HUES6 (cell line): ENCODE results near the gene AARS2.
"Not testable (repeated sequence)": the region's sequence is repeated elsewhere in the genome, so short reads cannot be mapped to it uniquely, and the experiment has no call there.

Experiments
- H3K27ac ChIP-seq: 2 replicates; pipeline ENCODE4 v1.7.0; 2013; ENCODE audit warnings: low read depth, mild to moderate bottlenecking, low read length, inconsistent platforms
- H3K27me3 ChIP-seq: 2 replicates; pipeline ENCODE4 v1.6.1; 2013; ENCODE audit warnings: low read length; ENCODE audit not compliant: control insufficient read depth, insufficient read depth
- H3K36me3 ChIP-seq: 2 replicates; pipeline ENCODE4 v1.6.1; 2013; ENCODE audit warnings: low read length; ENCODE audit not compliant: control insufficient read depth, insufficient read depth
- H3K4me1 ChIP-seq: 2 replicates; pipeline ENCODE4 v1.6.1; 2013; ENCODE audit warnings: low read length; ENCODE audit not compliant: control insufficient read depth, insufficient read depth
- H3K4me3 ChIP-seq: 2 replicates; pipeline ENCODE4 v1.5.1; 2013; ENCODE audit warnings: low read depth, low read length
- H3K9ac ChIP-seq: one replicate; pipeline ENCODE4 v1.6.1; 2013; ENCODE audit warnings: mild to moderate bottlenecking, low read length
- H3K9me3 ChIP-seq: 2 replicates; pipeline ENCODE4 v1.6.1; 2013; ENCODE audit warnings: low read depth, low read length; ENCODE audit not compliant: control insufficient read depth, insufficient read depth

AARS2 gene

GRCh38 chr6:44312901-44313788 is at the start of gene AARS2:
Gene AARS2, minus strand, starts transcription at chr6:44313347. Its CDS starts 24 bp downstream, at chr6:44313323.
- peak within 1 kb of the TSS; percentile 92 for H3K9ac ChIP-seq
- peak within 1 kb of the TSS; percentile 78 for H3K27ac ChIP-seq
- no peaks in the 10 kb centered on the region for H3K27me3 ChIP-seq
- H3K4me3 ChIP-seq: peak within 1 kb of the TSS; percentile 79
- peaks cover 37% of the 10 kb centered on the region for H3K36me3 ChIP-seq
- peaks cover 4% of the 10 kb centered on the region; the same call in 1 of the 2 replicates for H3K4me1 ChIP-seq
- H3K9me3 ChIP-seq: no peaks in the 10 kb centered on the region

DNA sequence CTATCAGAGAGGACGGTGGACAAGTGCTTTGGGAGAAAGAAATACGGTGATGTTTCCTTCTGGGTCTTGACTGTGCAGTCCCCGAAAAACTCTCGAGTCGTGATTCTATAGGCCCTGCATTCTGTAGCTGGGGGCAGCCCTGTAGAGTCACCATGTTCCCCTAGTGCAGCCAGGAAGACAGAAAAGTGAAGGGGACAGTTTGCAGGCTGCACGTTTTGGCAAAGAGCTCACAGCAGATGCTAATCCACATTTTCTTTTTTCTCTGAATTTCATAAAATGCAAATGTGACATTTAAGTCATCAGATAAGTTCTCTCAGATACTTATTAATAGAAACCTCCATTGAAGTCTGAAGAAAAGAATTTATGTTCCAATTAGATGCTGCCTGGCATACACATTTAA is 48.8 kb upstream of the AARS2 start:
- no peak overlapping the region for H3K4me3 ChIP-seq
- no peak overlapping the region for H3K27ac ChIP-seq
- no peaks in the 10 kb centered on the region for H3K4me1 ChIP-seq
- no peaks in the 10 kb centered on the region for H3K27me3 ChIP-seq
- no peaks in the 10 kb centered on the region for H3K9me3 ChIP-seq
- H3K36me3 ChIP-seq: no peaks in the 10 kb centered on the region
- no peak overlapping the region for H3K9ac ChIP-seq

- no peaks in the 10 kb centered on the region for H3K36me3 ChIP-seq
- H3K9me3 ChIP-seq: peaks cover 4% of the 10 kb centered on the region; the same call in 1 of the 2 replicates
- no peaks in the 10 kb centered on the region for H3K4me1 ChIP-seq
- no peak overlapping the region for H3K9ac ChIP-seq
- H3K4me3 ChIP-seq: no peak overlapping the region
- H3K27me3 ChIP-seq: no peaks in the 10 kb centered on the region; the same call in 1 of the 2 replicates
- no peak overlapping the region for H3K27ac ChIP-seq
Observed at GRCh38 chr6:44359973-44360372, 46.8 kb upstream of the AARS2 start.

- H3K9me3 ChIP-seq: peaks cover 4% of the 10 kb centered on the region; the same call in 1 of the 2 replicates
- no peak overlapping the region for H3K27ac ChIP-seq
- H3K4me3 ChIP-seq: no peak overlapping the region
- H3K27me3 ChIP-seq: no peaks in the 10 kb centered on the region; the same call in 1 of the 2 replicates
- H3K9ac ChIP-seq: no peak overlapping the region
- H3K4me1 ChIP-seq: no peaks in the 10 kb centered on the region
- H3K36me3 ChIP-seq: no peaks in the 10 kb centered on the region
Observed at GRCh38 chr6:44356487-44356886, 43.3 kb upstream of the AARS2 start.

GRCh38 chr6:44355640-44356039 is 42.5 kb upstream of the AARS2 start:
- Histone ChIP-seq H3K9ac (no peak overlapping the region), H3K27me3 (no peaks in the 10 kb centered on the region; the same call in 1 of the 2 replicates), H3K36me3 (no peaks in the 10 kb centered on the region), H3K4me1 (no peaks in the 10 kb centered on the region), H3K27ac (no peak overlapping the region), H3K4me3 (no peak overlapping the region), H3K9me3 (peaks cover 4% of the 10 kb centered on the region; the same call in 1 of the 2 replicates)

DNA sequence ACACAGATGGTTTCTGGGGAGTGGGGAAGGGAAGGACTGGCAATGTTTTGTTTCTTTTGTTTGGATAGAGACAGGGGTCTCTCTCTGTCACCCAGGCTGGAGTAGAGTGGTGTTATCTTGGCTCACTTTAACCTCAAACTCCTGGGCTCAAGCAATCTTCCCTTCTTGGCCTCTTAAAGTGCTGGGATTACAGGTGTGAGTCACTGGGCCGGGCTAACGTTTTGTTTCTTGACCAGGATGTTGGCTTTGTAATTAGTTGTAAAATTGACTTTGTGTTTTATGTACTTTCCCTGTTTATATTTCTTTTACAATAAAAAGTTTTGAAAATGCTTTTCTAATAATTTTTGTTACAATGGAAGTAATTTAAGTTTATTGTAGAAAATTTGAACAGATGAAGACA is 40.2 kb upstream of the AARS2 start:
- H3K9ac ChIP-seq: no peak overlapping the region
- no peaks in the 10 kb centered on the region; the same call in 1 of the 2 replicates for H3K27me3 ChIP-seq
- H3K4me1 ChIP-seq: peaks cover 11% of the 10 kb centered on the region
- H3K4me3 ChIP-seq: no peak overlapping the region
- H3K27ac ChIP-seq: no peak overlapping the region
- H3K9me3 ChIP-seq: peaks cover 4% of the 10 kb centered on the region; the same call in 1 of the 2 replicates
- no peaks in the 10 kb centered on the region for H3K36me3 ChIP-seq

- Histone ChIP-seq H3K36me3 (no peaks in the 10 kb centered on the region), H3K27me3 (no peaks in the 10 kb centered on the region; the same call in 1 of the 2 replicates), H3K9ac (no peak overlapping the region), H3K4me3 (no peak overlapping the region), H3K4me1 (peaks cover 11% of the 10 kb centered on the region), H3K27ac (no peak overlapping the region), H3K9me3 (peaks cover 4% of the 10 kb centered on the region; the same call in 1 of the 2 replicates)
Observed at GRCh38 chr6:44352259-44352658, 39.1 kb upstream of the AARS2 start.

DNA sequence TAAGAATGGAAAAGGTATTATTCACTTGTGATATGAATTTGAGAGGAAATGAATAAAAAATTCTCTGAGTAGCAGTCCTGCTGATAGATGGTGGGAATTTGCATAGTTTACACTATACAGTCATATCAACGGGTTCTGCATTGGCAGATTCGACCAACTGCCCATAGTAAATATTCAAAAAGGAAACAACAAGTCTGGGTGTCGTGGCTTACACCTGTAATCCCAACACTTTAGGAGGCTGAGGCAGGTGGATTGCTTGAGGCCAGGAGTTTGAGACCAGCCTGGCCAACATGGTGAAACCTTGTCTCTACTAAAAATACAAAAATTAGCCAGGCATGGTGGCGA is 37.5 kb upstream of the AARS2 start:
- H3K9me3 ChIP-seq, H3K36me3 ChIP-seq, H3K27ac ChIP-seq, H3K9ac ChIP-seq, H3K27me3 ChIP-seq, H3K4me3 ChIP-seq: not testable (repeated sequence)
- peaks cover 11% of the 10 kb centered on the region for H3K4me1 ChIP-seq

- Histone ChIP-seq H3K36me3 (no peaks in the 10 kb centered on the region), H3K9me3 (no peaks in the 10 kb centered on the region), H3K27ac (no peak overlapping the region), H3K27me3 (no peaks in the 10 kb centered on the region), H3K4me1 (peaks cover 11% of the 10 kb centered on the region), H3K4me3 (no peak overlapping the region), H3K9ac (peak overlapping the region; percentile 19)
Observed at GRCh38 chr6:44349904-44350649, 36.9 kb upstream of the AARS2 start.

- Histone ChIP-seq H3K27me3 (peaks cover 24% of the 10 kb centered on the region), H3K4me1 (peaks cover 13% of the 10 kb centered on the region)
- H3K36me3 ChIP-seq, H3K9me3 ChIP-seq, H3K4me3 ChIP-seq, H3K27ac ChIP-seq, H3K9ac ChIP-seq: not testable (repeated sequence)
Observed at GRCh38 chr6:44346818-44347217, 33.7 kb upstream of the AARS2 start.

DNA sequence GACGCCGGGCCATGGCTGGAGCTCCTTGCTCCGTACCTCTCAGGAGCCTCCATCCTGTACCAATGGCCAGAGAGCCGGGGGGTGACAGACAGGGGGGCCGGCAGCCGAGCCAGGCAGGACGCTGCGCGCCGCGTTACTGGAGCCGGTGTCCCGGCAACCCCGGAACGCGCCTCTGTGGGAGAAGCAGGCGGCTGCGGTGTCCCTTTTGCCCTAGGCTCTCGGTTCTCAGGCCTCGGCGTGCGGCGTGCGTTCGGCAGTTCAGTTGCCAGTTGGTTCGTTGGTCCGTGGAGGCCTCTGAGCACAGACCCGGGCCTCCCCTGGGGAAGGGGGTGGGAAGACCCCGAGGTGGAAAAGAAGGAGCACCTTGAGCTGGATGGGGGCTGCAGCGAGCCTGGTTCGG is 29.3 kb upstream of the AARS2 start, which contains the start of gene SPATS1:
Gene SPATS1 (plus strand): TSS at position 162 of the 400 bp plus-strand sequence. CDS start 446 bp downstream, outside the sequence.
- H3K4me3 ChIP-seq: peak within 1 kb of the TSS; percentile 16; the same call in 1 of the 2 replicates
- H3K36me3 ChIP-seq: no peaks in the 10 kb centered on the region
- H3K27me3 ChIP-seq: peaks cover 31% of the 10 kb centered on the region
- peaks cover 3% of the 10 kb centered on the region; the same call in 1 of the 2 replicates for H3K4me1 ChIP-seq
- no peaks in the 10 kb centered on the region for H3K9me3 ChIP-seq
- H3K27ac ChIP-seq: no peak within 1 kb of the TSS
- no peak within 1 kb of the TSS for H3K9ac ChIP-seq
